Mesothelial cell of epicardium (in vitro differentiated cells): ENCODE results near the gene PCCA. TPM values are rescaled to one million over a fixed set of nuclear protein-coding genes. Genes with fewer than 3 reads are reported as not detected.

Experiments
- DNase-seq, 2 experiments: peaks; one replicate each; pipeline ENCODE4 v3.0.0; 2021; ENCODE audit warnings: low spot score in 2 of 2; ENCODE audit not compliant: unreplicated experiment in 2 of 2
- H3K27ac Mint-ChIP-seq: 2 replicates; pipeline ENCODE4 v1.8.0; 2021; ENCODE audit warnings: mixed read lengths
- H3K27me3 Mint-ChIP-seq: 2 replicates; pipeline ENCODE4 v1.8.0; 2021; ENCODE audit warnings: low read depth, mixed read lengths
- H3K36me3 Mint-ChIP-seq: 2 replicates; pipeline ENCODE4 v1.8.0; 2021; ENCODE audit warnings: mixed read lengths
- H3K4me1 Mint-ChIP-seq: 2 replicates; pipeline ENCODE4 v1.8.0; 2021; ENCODE audit warnings: mixed read lengths
- H3K4me3 Mint-ChIP-seq: 2 replicates; pipeline ENCODE4 v1.8.0; 2021; ENCODE audit warnings: mild to moderate bottlenecking, moderate library complexity, mixed read lengths
- H3K9me3 Mint-ChIP-seq: 2 replicates; pipeline ENCODE4 v1.8.0; 2021; ENCODE audit warnings: mixed read lengths
- CTCF ChIP-seq: fragments of 200-600 bp; sonication (generic); IDR thresholded peaks from one replicate; pipeline ENCODE4 v1.5.0; 2021; ENCODE audit warnings: antibody characterized with exemption; ENCODE audit not compliant: unreplicated experiment
- total RNA-seq: library from RNA; stranded (reverse); gene quantifications from 3 replicates; pipeline ENCODE4 v1.2.1, GENCODE V29; 2021

Gene PCCA
- total RNA-seq, 1 donor from 2014 or later: 41.6 TPM

GRCh38 chr13:100534147-100534843 is 445.4 kb downstream of the PCCA start:
- peaks cover 6% of the 10 kb centered on the region for H3K9me3 Mint-ChIP-seq
- H3K36me3 Mint-ChIP-seq: peaks cover 19% of the 10 kb centered on the region
- TF ChIP-seq CTCF: no peak
- H3K27me3 Mint-ChIP-seq: no peaks in the 10 kb centered on the region
- no peak overlapping the region for H3K4me3 Mint-ChIP-seq
- no peak overlapping the region for H3K27ac Mint-ChIP-seq
- DNase-seq: no peak
- H3K4me1 Mint-ChIP-seq: no peaks in the 10 kb centered on the region

- H3K27me3 Mint-ChIP-seq: no peaks in the 10 kb centered on the region
- no peak overlapping the region for H3K27ac Mint-ChIP-seq
- H3K4me3 Mint-ChIP-seq: no peak overlapping the region
- TF ChIP-seq CTCF: no peak
- no peaks in the 10 kb centered on the region for H3K4me1 Mint-ChIP-seq
- DNase-seq: no peak
- peaks cover 7% of the 10 kb centered on the region for H3K9me3 Mint-ChIP-seq
- H3K36me3 Mint-ChIP-seq: peaks cover 22% of the 10 kb centered on the region
Observed at GRCh38 chr13:100534911-100535310, 446.0 kb downstream of the PCCA start.

- H3K27me3 Mint-ChIP-seq: no peaks in the 10 kb centered on the region
- no peak overlapping the region for H3K4me3 Mint-ChIP-seq
- no peaks in the 10 kb centered on the region for H3K4me1 Mint-ChIP-seq
- peaks cover 23% of the 10 kb centered on the region for H3K36me3 Mint-ChIP-seq
- peaks cover 7% of the 10 kb centered on the region for H3K9me3 Mint-ChIP-seq
- peak in 1 of 2 experiments; percentile 17 for DNase-seq
- H3K27ac Mint-ChIP-seq: no peak overlapping the region
- no peak for TF ChIP-seq CTCF
Observed at GRCh38 chr13:100535426-100536135, 446.7 kb downstream of the PCCA start.

- Mint-ChIP-seq H3K4me1 (no peaks in the 10 kb centered on the region), H3K36me3 (peaks cover 21% of the 10 kb centered on the region), H3K9me3 (peaks cover 7% of the 10 kb centered on the region), H3K27me3 (no peaks in the 10 kb centered on the region), H3K4me3 (no peak overlapping the region), H3K27ac (no peak overlapping the region)
- peak in 1 of 2 experiments; percentile 28 for DNase-seq
- no peak for TF ChIP-seq CTCF
Observed at GRCh38 chr13:100536643-100537180, 447.8 kb downstream of the PCCA start.

- no peak overlapping the region for H3K27ac Mint-ChIP-seq
Observed at GRCh38 chr13:100537486-100537885, 448.6 kb downstream of the PCCA start.

More at GRCh38 chr13:100537486-100537885, 448.6 kb downstream of the PCCA start:
- Mint-ChIP-seq H3K27me3 (no peaks in the 10 kb centered on the region), H3K4me1 (peaks cover 4% of the 10 kb centered on the region), H3K36me3 (peaks cover 20% of the 10 kb centered on the region), H3K4me3 (no peak overlapping the region), H3K9me3 (peaks cover 7% of the 10 kb centered on the region)
- no peak for TF ChIP-seq CTCF
- peak in 1 of 2 experiments; percentile 26 for DNase-seq
